ENCODE data around the gene VAT1L. TPM values are rescaled to one million over a fixed set of nuclear protein-coding genes. Genes with fewer than 3 reads are reported as not detected.

The VAT1L gene
- total RNA-seq, 2 experiments from 2014 or later = not detected

GRCh38 chr16:77890075-77890474 is 101.7 kb downstream of the VAT1L start:
- H3K4me1 Mint-ChIP-seq (ENCODE audit: low read depth) = no peaks in the 10 kb centered on the region
- H3K9me3 Mint-ChIP-seq = no peaks in the 10 kb centered on the region
- no peaks in the 10 kb centered on the region for H3K36me3 Mint-ChIP-seq
- intact Hi-C loops (cut with micrococcal nuclease) = no loop called here
- DNase-seq = no peak
- ChIA-PET CTCF (interaction anchor here (1.0 kb wide), 1 partner anchor 59 kb away, joined by 3 read pairs; no protein-coding TSS in a partner anchor), POLR2A (no interaction called here)
- H3K27ac Mint-ChIP-seq = no peak overlapping the region
- H3K4me3 Mint-ChIP-seq = no peak overlapping the region
- peaks cover 3% of the 10 kb centered on the region for H3K27me3 Mint-ChIP-seq

GRCh38 chr16:77894162-77894561 is 105.8 kb downstream of the VAT1L start:
- no peak for DNase-seq
- no peaks in the 10 kb centered on the region for H3K4me1 Mint-ChIP-seq (ENCODE audit: low read depth)
- H3K27me3 Mint-ChIP-seq = no peaks in the 10 kb centered on the region
- POLR2A ChIA-PET = interaction anchor here (0.6 kb wide), 1 partner anchor 46 kb away, joined by 5 read pairs; no protein-coding TSS in a partner anchor
- intact Hi-C loops (cut with micrococcal nuclease) = no loop called here
- H3K36me3 Mint-ChIP-seq = no peaks in the 10 kb centered on the region
- H3K9me3 Mint-ChIP-seq = no peaks in the 10 kb centered on the region
- H3K4me3 Mint-ChIP-seq = no peak overlapping the region
- no peak overlapping the region for H3K27ac Mint-ChIP-seq
- CTCF ChIA-PET = no interaction called here

GRCh38 chr16:77895962-77896361 is 107.6 kb downstream of the VAT1L start:
- ChIA-PET CTCF (no interaction called here), POLR2A (no interaction called here)
- Mint-ChIP-seq H3K4me1 (ENCODE audit: low read depth) (no peaks in the 10 kb centered on the region), H3K9me3 (no peaks in the 10 kb centered on the region), H3K27me3 (no peaks in the 10 kb centered on the region), H3K27ac (no peak overlapping the region), H3K4me3 (no peak overlapping the region), H3K36me3 (no peaks in the 10 kb centered on the region)
- intact Hi-C loops (cut with micrococcal nuclease) = no loop called here
- no peak for DNase-seq

- no peak for DNase-seq
- Mint-ChIP-seq H3K9me3 (no peaks in the 10 kb centered on the region), H3K4me3 (no peak overlapping the region), H3K27ac (no peak overlapping the region), H3K27me3 (no peaks in the 10 kb centered on the region), H3K36me3 (no peaks in the 10 kb centered on the region), H3K4me1 (ENCODE audit: low read depth) (no peaks in the 10 kb centered on the region)
- ChIA-PET POLR2A (no interaction called here), CTCF (no interaction called here)
- intact Hi-C loops (cut with micrococcal nuclease) = no loop called here
These were observed 108.2 kb downstream of the VAT1L start for GRCh38 chr16:77896415-77897128.

GRCh38 chr16:77897129-77897437 is 108.7 kb downstream of the VAT1L start:
- no peaks in the 10 kb centered on the region for H3K9me3 Mint-ChIP-seq
- H3K4me3 Mint-ChIP-seq = no peak overlapping the region
- ChIA-PET POLR2A (no interaction called here), CTCF (no interaction called here)
- H3K27ac Mint-ChIP-seq = no peak overlapping the region
- no peaks in the 10 kb centered on the region for H3K4me1 Mint-ChIP-seq (ENCODE audit: low read depth)
- no peak for DNase-seq
- H3K27me3 Mint-ChIP-seq = no peaks in the 10 kb centered on the region
- no peaks in the 10 kb centered on the region for H3K36me3 Mint-ChIP-seq
- intact Hi-C loops (cut with micrococcal nuclease) = no loop called here

- H3K4me1 Mint-ChIP-seq (ENCODE audit: low read depth) = no peaks in the 10 kb centered on the region
- H3K27ac Mint-ChIP-seq = no peak overlapping the region
- no peak for DNase-seq
- H3K27me3 Mint-ChIP-seq = no peaks in the 10 kb centered on the region
- POLR2A ChIA-PET = no interaction called here
- no peaks in the 10 kb centered on the region for H3K9me3 Mint-ChIP-seq
- no peaks in the 10 kb centered on the region for H3K36me3 Mint-ChIP-seq
- intact Hi-C loops (cut with micrococcal nuclease) = no loop called here
- CTCF ChIA-PET = no interaction called here
- no peak overlapping the region for H3K4me3 Mint-ChIP-seq
These were observed 109.7 kb downstream of the VAT1L start for GRCh38 chr16:77897831-77898605.

- CTCF ChIA-PET = no interaction called here
- Mint-ChIP-seq H3K4me1 (ENCODE audit: low read depth) (no peaks in the 10 kb centered on the region), H3K9me3 (no peaks in the 10 kb centered on the region), H3K27me3 (no peaks in the 10 kb centered on the region), H3K4me3 (no peak overlapping the region), H3K27ac (no peak overlapping the region), H3K36me3 (no peaks in the 10 kb centered on the region)
- no peak for DNase-seq
- POLR2A ChIA-PET = no interaction called here
- intact Hi-C loops (cut with micrococcal nuclease) = no loop called here
These were observed 110.4 kb downstream of the VAT1L start for GRCh38 chr16:77898671-77899211.

- Mint-ChIP-seq H3K36me3 (no peaks in the 10 kb centered on the region), H3K4me3 (no peak overlapping the region), H3K27me3 (no peaks in the 10 kb centered on the region), H3K4me1 (ENCODE audit: low read depth) (no peaks in the 10 kb centered on the region), H3K27ac (no peak overlapping the region), H3K9me3 (no peaks in the 10 kb centered on the region)
- DNase-seq = no peak
- POLR2A ChIA-PET = no interaction called here
- CTCF ChIA-PET = no interaction called here
- intact Hi-C loops (cut with micrococcal nuclease) = no loop called here
These were observed 111.1 kb downstream of the VAT1L start for GRCh38 chr16:77899416-77899815.

GRCh38 chr16:77905374-77905920 is 117.1 kb downstream of the VAT1L start:
- Mint-ChIP-seq H3K36me3 (no peaks in the 10 kb centered on the region), H3K27ac (no peak overlapping the region), H3K4me1 (ENCODE audit: low read depth) (no peaks in the 10 kb centered on the region), H3K4me3 (no peak overlapping the region), H3K27me3 (peaks cover 7% of the 10 kb centered on the region), H3K9me3 (no peaks in the 10 kb centered on the region)
- DNase-seq = no peak
- POLR2A ChIA-PET = no interaction called here
- CTCF ChIA-PET = no interaction called here
- intact Hi-C loops (cut with micrococcal nuclease) = no loop called here

- Mint-ChIP-seq H3K27me3 (peaks cover 7% of the 10 kb centered on the region), H3K9me3 (no peaks in the 10 kb centered on the region), H3K36me3 (no peaks in the 10 kb centered on the region), H3K4me3 (no peak overlapping the region), H3K4me1 (ENCODE audit: low read depth) (no peaks in the 10 kb centered on the region), H3K27ac (no peak overlapping the region)
- intact Hi-C loops (cut with micrococcal nuclease) = no loop called here
- ChIA-PET POLR2A (no interaction called here), CTCF (no interaction called here)
- no peak for DNase-seq
These were observed 121.7 kb downstream of the VAT1L start for GRCh38 chr16:77910021-77910420.

GRCh38 chr16:77912617-77913016 is 124.3 kb downstream of the VAT1L start:
- H3K36me3 Mint-ChIP-seq = no peaks in the 10 kb centered on the region
- no peaks in the 10 kb centered on the region for H3K4me1 Mint-ChIP-seq (ENCODE audit: low read depth)
- no peaks in the 10 kb centered on the region for H3K27me3 Mint-ChIP-seq
- H3K4me3 Mint-ChIP-seq = no peak overlapping the region
- intact Hi-C loops (cut with micrococcal nuclease) = no loop called here
- no peak for DNase-seq
- POLR2A ChIA-PET = no interaction called here
- H3K27ac Mint-ChIP-seq = no peak overlapping the region
- no peaks in the 10 kb centered on the region for H3K9me3 Mint-ChIP-seq
- CTCF ChIA-PET = no interaction called here

GRCh38 chr16:77913738-77914253 is 125.4 kb downstream of the VAT1L start:
- Mint-ChIP-seq H3K36me3 (no peaks in the 10 kb centered on the region), H3K4me3 (no peak overlapping the region), H3K27me3 (no peaks in the 10 kb centered on the region), H3K9me3 (no peaks in the 10 kb centered on the region), H3K27ac (no peak overlapping the region), H3K4me1 (ENCODE audit: low read depth) (no peaks in the 10 kb centered on the region)
- intact Hi-C loops (cut with micrococcal nuclease) = no loop called here
- ChIA-PET POLR2A (no interaction called here), CTCF (no interaction called here)
- DNase-seq = no peak

- intact Hi-C loops (cut with micrococcal nuclease) = no loop called here
- H3K9me3 Mint-ChIP-seq = no peaks in the 10 kb centered on the region
- no peak overlapping the region for H3K4me3 Mint-ChIP-seq
- no peaks in the 10 kb centered on the region for H3K4me1 Mint-ChIP-seq (ENCODE audit: low read depth)
- CTCF ChIA-PET = no interaction called here
- H3K36me3 Mint-ChIP-seq = no peaks in the 10 kb centered on the region
- DNase-seq = no peak
- no peaks in the 10 kb centered on the region for H3K27me3 Mint-ChIP-seq
- no peak overlapping the region for H3K27ac Mint-ChIP-seq
- POLR2A ChIA-PET = no interaction called here
These were observed 127.7 kb downstream of the VAT1L start for GRCh38 chr16:77916111-77916510.
